Suppressor macrophage treated with lipopolysaccharide for 4 hours (primary cell): ENCODE data around the gene ZNF146.
"Not testable (repeated sequence)": the region's sequence is repeated elsewhere in the genome, so short reads cannot be mapped to it uniquely, and the experiment has no call there.

ENCODE experiments used
- DNase-seq: peaks from one replicate; pipeline ENCODE4 v3.0.0-alpha.2; 2020

Gene ZNF146

DNA sequence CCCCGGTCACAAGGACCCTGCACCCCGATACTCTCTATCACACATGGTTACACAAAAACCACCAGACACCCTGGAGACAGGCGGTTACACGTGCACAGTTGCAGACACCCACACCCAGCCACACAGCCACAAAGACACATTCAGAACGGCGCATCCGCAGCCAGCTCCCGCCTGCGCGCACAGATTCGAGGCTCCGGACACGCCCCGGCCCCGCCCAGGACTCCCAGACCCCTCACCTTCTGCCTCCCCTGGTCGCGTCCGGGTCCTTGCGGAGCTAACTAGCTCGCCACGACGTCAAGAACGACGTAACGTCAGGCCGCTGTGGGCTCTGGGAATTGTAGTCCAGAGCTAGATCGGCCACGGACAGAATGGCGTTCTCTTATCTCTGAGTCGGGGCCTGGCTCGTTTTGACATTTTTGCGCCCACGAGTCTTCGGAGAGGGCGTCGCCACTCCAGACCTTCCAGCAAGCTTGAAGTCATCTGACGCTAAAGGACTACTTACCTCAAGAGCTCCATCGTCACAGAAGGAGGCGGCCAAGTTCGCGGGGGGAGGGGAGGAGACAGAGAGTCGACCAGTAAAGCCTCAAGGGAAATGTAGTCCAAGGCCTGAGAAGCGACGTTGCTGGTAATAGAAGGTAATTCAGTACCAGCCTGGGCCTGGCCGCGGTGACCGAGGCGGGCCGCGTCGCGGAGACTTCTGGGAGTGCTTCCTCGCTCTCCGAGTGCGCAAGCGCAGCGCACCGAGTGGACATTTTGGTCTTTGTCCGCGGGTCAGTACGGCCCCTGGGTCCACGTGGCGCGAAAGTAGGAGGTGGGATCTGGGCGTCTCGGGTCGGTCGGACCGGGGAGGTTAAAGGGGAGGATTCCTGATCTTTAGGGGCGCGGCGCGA lies at the start of gene ZNF146, which contains the start of gene ZNF565:
ZNF146 (plus strand) TSS at position 721 of the 890 bp plus-strand sequence. CDS start 21,335 bp downstream, outside the sequence.
ZNF565 (minus strand) TSS at position 280 of the 890 bp plus-strand sequence. CDS start 12,680 bp downstream, outside the sequence.
- DNase-seq = peak; percentile 99

DNA sequence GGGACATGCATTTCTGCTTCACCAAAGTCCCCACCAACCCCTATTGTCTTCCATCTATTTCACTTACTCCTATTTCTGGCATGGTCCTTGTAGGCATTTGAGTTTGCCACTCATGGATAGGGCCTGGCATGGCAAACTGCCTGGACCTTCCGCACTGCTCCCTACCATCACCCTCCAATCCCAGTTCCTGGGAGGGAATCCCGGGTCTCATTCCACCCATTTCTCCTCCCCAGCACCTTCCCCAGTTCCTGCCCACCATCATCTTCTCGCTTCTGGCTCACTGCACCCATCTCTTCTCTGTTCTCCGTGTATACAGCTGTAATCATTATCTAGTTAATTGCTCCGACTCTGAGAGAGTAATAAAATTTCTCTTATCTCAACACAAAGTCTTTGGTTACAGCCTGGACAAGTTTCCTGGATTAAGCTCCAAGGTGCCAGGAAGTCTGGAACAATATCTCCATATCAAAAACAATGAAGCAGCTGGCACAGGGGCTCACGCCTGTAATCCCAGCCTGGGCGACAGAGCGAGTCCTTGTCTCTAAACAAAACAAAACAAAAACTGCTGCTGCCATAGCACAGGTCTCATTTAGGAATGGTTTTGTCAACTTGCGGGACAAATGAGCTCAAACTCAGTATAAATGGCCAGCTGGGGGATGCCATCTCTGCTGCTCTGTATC lies 45.7 kb upstream of the ZNF146 start:
- DNase-seq = no peak

DNA sequence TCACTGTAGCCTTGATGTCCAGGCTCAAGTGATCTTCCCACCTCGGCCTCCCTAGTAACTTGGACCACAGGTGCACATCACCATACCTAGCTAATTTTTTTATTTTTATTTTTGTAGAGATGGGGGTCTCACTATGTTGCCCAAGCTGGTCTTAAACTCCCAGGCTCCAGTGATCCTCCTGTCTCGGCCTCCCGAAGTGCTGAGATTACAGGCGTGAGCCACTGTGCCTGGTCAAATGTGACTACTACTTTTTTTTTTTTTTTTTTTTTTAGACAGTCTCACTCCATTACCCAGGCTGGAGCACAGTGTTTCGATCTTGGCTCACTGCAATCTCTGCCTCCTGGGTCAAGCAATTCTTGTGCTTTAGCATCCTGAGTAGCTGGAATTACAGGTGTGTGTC lies 42.1 kb upstream of the ZNF146 start:
- no peak for DNase-seq

DNA sequence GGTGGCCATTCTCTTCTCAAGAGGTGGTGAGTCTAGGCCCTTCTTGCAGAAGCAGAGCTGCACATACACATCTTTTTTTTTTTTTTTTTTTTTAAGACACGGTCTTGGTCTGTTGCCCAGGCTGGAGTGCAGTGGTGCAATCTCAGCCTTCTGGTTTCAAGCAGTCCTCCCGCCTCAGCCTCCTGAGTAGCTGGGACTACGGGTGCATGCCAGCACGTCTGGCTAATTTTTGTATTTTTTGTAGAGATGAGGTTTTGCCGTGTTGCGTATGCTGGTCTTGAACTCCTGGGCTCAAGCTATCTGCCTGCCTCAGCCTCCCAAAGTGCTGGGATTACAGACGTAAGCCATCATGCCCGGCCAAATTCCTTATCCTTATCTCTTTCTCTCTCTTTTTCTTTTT lies 41.1 kb upstream of the ZNF146 start:
- DNase-seq = not testable (repeated sequence)

DNA sequence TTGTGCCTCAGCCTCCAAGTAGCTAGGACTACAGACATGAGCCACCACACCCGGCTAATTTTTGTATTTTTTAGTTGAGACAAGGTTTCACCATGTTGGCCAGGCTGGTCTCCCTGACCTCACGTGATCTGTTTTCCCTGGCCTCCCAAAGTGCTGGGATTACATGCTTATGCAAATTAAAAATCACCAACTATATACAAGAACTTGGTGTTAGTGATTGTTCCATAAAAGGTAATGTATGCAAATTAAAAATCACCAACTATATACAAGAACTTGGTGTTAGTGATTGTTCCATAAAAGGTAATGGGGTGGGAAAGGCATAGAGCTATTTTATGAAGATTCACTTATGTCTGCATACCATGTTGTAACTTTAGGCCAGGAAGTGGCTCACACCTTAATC lies 35.8 kb upstream of the ZNF146 start:
- DNase-seq = not testable (repeated sequence)

DNA sequence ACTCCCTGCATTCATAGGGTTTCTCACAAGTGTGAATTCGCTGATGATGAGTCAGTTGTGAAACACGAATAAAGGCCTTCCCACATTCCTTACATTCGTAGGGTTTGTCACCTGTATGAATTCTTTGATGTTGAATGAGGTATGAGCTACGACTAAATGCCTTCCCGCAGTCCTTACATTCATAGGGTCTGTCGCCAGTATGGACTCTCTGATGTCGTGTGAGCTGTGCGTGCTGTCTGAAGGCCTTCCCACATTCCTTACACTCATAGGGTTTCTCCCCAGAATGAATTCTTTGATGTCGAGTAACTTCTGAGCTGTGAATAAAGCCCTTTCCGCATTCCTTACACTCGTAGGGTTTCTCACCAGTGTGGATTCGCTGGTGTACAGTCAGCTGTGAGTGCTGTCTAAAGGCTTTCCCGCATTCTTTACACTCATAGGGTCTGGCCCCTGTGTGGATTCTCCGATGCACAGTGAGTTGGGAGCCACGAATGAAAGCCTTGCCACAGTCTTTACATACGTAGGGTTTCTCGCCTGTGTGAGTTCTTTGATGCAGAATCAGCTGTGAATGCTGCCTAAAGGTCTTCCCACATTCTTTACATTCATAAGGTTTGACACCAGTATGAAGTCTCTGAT lies 32.2 kb upstream of the ZNF146 start:
- no peak for DNase-seq

DNA sequence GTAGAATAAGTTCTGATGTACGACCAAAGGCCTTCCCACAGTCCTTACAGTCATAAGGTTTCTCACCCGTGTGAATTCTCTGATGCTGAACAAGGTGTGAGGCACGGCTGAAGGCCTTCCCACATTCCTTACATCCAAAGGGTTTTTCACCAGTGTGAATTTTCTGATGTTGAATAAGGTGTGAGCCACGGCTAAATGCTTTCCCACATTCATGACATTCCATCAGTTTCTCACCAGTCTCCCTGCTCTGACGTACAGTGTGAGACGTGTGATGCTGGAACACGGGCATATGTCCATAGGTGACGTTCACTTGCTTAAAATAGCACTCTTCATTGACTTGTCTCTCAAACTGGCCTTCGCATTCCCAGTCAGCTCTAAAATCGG lies 31.7 kb upstream of the ZNF146 start:
- no peak for DNase-seq

DNA sequence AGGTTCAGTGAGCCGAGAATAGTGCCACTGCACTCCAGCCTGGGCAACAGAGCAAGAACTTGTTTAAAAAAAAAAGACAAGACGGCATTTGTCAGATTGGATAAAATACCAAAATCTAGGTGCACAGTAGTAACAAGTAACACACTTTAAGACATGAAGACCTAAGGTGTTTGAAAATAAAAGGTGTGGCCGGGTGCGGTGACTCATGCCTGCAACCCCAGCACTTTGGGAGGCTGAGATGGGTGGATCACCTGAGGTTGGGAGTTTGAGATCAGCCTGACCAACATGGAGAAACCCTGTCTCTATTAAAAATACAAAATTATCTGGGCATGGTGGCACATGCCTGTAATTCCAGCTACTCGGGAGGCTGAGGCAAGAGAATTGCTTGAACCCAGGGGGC lies 28.2 kb upstream of the ZNF146 start:
- not testable (repeated sequence) for DNase-seq

DNA sequence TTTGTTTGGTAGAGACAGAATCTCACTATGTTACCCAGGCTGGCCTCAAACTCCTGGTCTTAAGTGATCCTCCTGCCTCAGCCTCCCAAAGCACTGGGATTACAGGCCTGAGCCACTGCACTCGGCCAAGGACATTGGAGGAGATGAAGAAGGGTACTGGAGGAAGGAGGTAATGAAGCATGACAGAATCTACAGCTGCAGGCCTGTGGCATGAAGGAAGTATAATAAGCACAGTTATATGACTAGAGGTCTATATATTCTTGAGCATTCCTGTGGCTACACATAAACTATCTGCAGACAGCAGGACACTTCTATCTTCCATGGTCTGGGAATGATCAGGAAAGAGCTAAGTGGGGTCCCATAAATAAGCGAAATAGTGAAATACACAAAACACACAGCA lies 18.7 kb upstream of the ZNF146 start:
- DNase-seq = no peak

DNA sequence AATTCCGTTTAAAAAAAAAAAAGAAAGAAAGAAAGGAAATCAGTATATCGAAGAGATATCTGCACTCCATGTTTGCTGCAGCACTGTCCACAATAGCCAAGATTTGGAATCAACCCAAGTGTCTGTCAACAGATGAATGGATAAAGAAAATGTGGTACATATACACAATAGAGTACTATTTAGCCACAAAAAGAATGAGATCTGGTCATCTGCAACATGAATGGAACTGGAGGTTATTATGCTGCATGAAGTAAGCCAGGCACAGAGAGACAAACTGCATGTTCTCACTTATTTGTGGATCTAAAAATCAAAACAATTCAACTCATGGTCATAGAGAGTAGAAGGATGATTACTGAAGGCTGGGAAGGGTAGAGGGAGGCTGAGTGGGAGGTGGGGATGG lies 16.8 kb upstream of the ZNF146 start:
- DNase-seq = no peak

DNA sequence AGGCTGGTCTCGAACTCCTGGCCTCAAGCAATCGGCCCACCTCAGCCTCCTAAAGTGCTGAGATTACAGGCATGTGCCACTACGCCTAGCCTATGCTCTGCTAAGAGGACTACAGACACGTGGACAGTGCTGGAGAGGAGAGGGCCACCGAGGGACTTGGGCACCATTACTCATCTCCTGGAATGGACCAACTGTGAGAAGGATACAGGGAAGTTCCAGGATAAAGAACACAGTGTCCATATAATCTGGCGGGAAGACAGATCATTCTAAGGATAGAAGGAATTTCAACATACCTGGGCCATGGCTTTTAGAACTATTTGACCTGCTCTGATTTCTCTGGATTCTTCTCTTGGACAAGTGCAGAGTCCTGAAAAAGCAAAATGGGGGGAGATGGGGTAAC lies 13.2 kb upstream of the ZNF146 start:
- DNase-seq = no peak

DNA sequence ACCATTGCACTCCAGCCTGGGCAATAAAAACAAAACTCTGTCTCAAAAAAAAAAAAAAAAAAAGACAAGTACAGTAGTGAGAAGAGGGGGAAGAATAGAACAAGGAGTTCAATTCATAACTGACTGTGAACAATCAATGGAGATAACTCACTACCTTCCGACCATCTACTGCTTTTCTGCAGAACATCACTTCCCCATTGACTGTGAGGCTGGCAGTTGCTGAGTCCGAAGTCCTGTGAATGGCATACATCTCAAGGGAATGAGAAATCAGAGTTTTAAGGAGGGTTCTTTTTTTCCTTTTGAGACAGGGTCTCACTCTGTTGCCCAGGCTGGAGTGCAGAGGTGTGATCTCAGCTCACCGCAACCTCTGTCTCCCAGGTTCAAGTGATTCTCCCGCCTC lies 11.6 kb upstream of the ZNF146 start:
- DNase-seq = no peak

DNA sequence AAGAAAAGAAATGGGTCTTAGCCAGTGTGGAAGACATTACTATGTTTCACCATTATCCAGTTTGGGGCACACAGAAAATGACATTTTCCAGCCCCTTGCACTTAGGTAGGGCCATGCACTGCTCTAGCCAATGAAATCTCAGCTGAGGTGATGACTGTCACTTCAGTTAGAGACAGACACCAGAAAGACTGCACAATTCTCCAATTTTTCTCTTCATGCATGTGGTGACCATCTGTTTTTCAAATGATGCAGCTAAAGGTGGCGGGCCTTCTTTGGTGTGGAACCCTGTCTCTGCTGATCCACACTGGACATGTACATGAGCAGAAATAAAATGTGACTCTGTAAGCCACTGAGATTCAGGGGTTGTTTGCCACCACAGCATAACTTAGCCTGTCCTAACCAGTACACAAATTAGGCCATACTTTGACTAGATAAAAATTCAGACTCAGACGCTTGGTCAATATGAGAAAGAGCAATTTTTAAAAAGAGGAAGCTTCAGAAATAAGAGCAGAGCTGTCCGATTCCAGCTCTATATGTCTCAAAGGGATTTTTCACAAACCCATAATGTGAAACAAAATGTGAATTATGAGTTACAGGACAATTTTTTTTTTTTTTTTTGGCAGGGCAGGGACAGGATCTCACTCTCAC lies 7.2 kb upstream of the ZNF146 start:
- DNase-seq = peak; percentile 24

DNA sequence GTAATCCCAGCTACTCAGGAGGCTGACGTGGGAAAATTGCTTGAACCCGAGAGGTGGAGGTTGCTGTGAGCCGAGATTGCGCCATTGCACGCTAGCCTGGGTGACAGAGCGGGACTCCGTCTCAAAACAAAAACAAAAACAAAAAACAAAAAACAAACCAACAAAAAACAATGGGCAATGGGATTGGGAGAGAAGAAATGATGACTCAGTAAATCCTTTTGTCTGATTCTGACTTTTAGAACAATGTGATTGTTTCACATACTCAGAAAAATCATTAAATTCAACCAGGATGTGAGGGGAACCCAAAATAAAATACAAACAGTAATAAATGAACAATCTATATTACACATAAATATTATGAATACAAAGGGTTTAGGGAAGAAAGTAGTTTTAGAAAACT lies 5.5 kb upstream of the ZNF146 start:
- no peak for DNase-seq

DNA sequence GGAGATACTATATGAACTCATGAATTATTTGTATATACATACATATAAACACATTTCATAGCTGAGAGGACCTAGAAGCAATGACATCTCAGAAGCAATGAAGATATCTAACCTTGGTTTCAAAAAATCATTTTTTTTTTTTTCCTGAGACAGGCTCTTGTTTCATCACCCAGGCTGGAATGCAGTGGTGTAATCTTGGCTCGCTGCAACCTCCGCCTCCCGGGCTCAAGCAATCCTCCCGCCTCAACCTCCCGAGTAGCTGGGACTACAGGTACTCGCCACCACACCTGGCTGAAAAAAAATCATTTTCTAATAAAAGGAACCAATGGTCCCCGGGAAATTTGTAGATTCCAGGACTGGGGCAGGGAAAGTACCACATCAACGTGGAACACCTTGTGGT lies 4.4 kb upstream of the ZNF146 start:
- DNase-seq = no peak

DNA sequence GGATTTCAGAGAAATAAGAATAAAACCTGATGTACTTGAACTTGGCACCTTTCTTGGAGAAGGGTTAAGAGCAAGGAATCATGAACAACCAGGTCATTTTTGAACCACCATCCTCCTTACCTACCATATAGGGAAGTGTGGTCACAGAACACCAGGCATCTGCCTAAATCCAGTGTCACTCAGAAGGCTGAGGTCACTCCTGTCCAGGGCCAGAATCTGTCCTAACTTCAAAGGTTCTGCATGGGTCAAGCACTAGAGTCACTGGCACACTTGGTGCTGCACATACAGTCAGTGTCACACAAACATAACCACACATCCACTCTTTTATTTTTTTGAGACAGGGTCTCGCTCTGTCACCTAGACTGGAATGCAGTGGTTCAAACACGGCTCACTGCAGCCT lies 2.0 kb upstream of the ZNF146 start:
- no peak for DNase-seq

DNA sequence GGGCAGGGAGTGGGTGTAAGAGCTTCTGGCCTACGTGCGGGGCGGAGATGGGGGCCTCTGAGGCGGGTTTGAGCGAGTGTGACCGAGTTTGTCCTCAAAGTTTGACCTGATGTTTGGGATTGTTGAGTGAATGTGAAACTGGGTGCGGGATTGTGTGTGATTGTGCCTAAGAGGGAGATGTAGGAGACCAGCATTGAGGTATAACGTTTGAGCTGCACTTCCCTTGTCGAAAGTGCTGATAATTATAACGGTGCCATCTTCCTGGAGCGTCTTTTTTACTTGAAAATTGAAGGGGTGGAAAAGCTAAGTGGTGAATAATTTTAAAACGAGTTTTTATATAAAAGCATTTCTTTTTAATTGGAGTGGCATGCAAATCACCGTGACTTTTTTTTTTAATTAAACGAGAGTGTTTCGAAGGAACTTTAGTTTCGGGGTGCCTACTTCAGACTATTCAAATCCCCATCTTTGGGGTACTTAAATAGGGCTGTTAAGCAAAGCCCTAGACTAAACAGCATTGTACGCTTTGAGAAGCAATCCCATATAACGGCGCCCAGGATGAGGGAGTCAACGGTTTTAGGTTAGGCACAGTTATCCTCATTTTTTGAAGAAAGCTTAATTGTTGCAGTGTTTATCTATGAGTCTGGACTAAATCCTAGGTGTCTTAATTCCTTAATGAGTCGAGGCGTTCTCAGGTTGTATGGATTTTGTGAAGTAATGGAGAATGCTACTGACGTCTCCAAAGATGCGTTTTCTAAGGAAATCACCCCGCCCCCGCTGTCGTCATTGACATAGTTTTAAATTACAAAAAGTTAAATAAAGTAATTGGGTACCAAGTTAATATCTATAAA lies 594 bp downstream of the ZNF146 start:
- DNase-seq = peak; percentile 26

DNA sequence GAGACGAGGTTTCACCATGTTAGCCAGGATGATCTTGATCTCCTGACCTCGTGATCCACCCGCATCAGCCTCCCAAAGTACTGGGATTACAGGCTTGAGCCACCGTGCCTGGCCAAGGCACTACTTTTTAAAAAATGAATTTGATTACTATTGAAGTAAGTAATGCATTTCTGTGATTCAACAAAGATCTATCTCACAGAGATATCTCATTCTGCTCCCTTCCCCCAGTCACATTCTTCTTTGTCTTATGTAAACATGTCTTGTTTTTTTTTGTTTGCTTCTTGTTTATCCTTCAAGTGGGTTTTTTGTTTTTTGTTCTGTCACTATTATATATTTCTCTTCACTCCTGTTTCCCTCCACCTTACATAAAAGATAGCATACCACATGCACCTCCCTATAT lies 6.6 kb downstream of the ZNF146 start:
- no peak for DNase-seq

DNA sequence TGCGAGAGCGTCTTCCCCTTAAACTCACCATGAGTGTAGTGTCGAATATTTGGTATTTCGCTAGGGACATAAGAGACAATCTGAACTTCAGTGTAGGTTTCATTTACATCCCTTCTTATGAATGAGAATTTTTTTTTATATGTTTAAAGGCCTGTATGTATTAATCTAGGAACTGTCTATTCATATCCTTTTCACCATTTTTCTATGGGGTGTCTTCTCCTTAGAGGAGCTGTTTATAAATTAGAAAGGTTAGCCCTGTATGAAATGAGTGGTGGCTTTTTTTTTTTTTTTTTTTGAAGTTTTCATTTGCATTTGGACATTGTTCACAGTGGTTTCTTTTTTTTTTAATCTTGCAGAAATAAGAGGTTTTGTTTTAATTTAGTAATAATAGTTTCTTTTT lies 7.6 kb downstream of the ZNF146 start:
- DNase-seq = no peak

DNA sequence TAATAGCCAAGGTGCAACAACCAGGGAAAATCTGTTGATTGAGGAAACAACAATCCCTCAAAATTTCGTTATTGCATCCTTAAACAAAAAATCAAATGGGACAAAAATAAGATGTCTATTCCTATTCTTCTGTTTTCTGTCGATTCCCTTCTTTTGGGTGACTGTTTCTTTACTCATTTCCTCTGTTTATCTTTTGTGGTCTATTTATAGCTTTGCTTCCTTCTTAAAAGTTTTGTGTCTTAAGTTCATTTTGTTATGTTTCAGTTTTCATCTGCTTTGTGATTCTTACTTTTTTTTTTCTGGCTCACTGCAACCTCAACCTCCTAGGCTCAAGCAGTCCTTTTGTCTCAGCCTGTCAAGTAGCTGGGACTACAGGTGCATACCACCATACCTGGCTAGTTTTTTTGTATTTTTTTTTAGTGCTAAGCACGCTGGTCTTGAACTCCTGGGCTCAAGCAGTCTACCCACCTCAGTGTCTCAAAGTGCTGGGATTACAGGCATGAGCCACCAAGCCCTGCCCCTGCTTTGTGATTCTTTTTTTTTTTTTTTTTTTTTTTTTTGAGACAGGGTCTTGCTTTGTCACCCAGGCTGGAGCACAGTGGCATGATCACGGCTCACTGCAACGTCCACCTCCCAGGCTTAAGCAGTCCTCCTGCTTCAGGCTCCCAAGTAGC lies 10.4 kb downstream of the ZNF146 start:
- peak; percentile 1 for DNase-seq

DNA sequence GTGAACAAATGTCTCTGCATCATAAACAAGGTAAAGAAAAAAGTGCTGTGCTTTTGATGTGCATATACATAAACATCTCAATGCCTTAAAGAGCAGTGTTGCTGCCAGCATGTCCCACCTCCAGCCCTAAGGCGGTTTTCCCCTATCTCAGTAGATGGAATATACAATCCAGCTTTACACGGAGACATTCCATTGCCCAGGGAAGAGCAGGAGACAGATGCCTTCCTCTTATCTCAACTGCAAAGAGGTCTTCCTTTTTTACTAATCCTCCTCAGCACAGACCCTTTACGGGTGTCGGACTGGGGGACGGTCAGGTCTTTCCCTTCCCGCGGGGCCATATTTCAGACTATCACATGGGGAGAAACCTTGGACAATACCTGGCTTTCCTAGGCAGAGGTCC lies 18.7 kb downstream of the ZNF146 start:
- DNase-seq = not testable (repeated sequence)
